Measurements from ENCODE around the gene KLHL22. TPM values are rescaled to one million over a fixed set of nuclear protein-coding genes. Genes with fewer than 3 reads are reported as not detected.

The KLHL22 gene
- polyA plus RNA-seq, 2 donors = 5.7 to 6.3 TPM

DNA sequence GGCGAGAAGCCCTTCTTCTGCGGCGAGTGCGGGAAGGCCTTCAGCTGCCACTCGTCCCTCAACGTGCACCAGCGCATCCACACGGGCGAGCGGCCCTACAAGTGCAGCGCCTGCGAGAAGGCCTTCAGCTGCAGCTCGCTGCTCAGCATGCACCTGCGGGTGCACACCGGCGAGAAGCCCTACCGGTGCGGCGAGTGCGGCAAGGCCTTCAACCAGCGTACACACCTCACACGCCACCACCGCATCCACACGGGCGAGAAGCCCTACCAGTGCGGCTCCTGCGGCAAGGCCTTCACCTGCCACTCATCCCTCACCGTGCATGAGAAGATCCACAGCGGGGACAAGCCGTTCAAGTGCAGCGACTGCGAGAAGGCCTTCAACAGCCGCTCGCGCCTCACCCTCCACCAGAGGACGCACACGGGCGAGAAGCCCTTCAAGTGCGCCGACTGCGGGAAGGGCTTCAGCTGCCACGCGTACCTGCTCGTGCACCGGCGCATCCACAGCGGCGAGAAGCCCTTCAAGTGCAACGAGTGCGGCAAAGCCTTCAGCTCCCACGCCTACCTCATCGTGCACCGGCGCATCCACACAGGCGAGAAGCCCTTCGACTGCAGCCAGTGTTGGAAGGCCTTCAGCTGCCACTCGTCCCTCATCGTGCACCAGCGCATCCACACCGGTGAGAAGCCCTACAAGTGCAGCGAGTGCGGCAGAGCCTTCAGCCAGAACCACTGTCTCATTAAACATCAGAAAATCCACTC, 89.5 kb downstream of the KLHL22 start:
- H3K4me1 ChIP-seq (ENCODE audit: control insufficient read depth in 2 of 2, insufficient read depth in 2 of 2, low read length in 1 of 2) = no peaks in the 10 kb centered on the region
- no peaks in the 10 kb centered on the region for H3K27me3 ChIP-seq (ENCODE audit: control insufficient read depth in 1 of 2, insufficient read depth in 2 of 2, low read length in 2 of 2)
- 93 to 95% methylated on average over 59 to 62 of the region's 62 CpGs for WGBS, 2 donors
- H3K9me3 ChIP-seq (ENCODE audit: control insufficient read depth in 2 of 2, insufficient read depth in 1 of 2, low read depth in 1 of 2, low read length in 1 of 2) = peaks cover 0 to 4% of the 10 kb centered on the region in 2 donors
- H3K4me3 ChIP-seq (ENCODE audit: low read depth in 1 of 2, low read length in 2 of 2) = no peak overlapping the region
- H3K27ac ChIP-seq (ENCODE audit: low read depth in 2 of 2, low read length in 1 of 2) = no peak overlapping the region
- peaks cover 0 to 20% of the 10 kb centered on the region in 2 donors for H3K36me3 ChIP-seq (ENCODE audit: control insufficient read depth in 2 of 2, insufficient read depth in 2 of 2, low read length in 1 of 2)

DNA sequence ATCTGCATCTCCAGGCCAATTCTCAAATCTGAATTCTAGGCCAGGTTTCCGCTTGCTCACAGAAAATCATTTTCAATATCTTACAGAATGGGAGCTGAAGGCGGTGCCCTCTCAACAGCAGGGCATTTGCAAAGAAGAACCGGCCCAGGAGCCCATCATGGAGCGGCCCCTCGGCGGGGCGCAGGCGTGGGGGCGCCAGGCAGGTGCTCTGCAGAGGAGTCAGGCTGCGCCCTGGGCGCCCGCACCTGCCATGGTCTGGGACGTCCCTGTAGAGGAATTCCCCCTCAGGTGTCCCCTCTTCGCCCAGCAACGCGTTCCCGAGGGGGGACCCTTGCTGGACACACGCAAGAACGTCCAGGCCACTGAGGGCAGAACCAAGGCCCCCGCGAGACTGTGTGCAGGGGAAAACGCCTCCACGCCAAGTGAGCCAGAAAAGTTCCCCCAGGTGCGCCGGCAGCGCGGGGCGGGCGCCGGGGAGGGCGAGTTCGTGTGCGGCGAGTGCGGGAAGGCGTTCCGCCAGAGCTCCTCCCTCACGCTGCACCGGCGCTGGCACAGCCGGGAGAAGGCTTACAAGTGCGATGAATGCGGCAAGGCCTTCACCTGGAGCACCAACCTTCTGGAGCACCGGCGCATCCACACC, 90.2 kb downstream of the KLHL22 start:
- WGBS, 2 donors = 96 to 98% methylated on average over 45 of the region's 45 CpGs
- peaks cover 0 to 20% of the 10 kb centered on the region in 2 donors for H3K36me3 ChIP-seq (ENCODE audit: control insufficient read depth in 2 of 2, insufficient read depth in 2 of 2, low read length in 1 of 2)
- H3K27me3 ChIP-seq (ENCODE audit: control insufficient read depth in 1 of 2, insufficient read depth in 2 of 2, low read length in 2 of 2) = no peaks in the 10 kb centered on the region

DNA sequence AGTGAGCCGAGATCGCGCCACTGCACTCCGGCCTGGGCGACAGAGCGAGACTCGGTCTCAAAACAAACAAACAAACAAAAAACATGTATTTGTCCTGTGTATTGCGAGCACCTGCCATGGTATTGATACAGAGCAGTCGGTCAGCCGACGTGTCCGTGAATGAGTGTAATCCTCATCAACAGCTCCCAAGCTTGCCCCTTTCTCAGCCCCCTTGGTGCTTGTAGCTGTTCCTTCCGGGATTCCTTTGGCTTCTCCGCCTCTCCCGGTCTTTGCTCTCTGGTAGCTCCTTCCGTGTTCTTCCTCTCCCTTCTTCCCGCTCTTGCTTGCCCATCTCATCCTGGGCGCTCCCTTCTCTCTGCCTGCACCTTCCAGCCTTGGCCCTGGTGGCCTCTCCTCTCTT, 90.7 kb downstream of the KLHL22 start:
- WGBS, 2 donors = 94% methylated on average over 18 of the region's 18 CpGs

More for the DNA sequence above, 90.2 kb downstream of the KLHL22 start:
- H3K4me1 ChIP-seq (ENCODE audit: control insufficient read depth in 2 of 2, insufficient read depth in 2 of 2, low read length in 1 of 2) = no peaks in the 10 kb centered on the region
- no peak overlapping the region for H3K27ac ChIP-seq (ENCODE audit: low read depth in 2 of 2, low read length in 1 of 2)
- H3K4me3 ChIP-seq (ENCODE audit: low read depth in 1 of 2, low read length in 2 of 2) = no peak overlapping the region
- peaks cover 0 to 4% of the 10 kb centered on the region in 2 donors for H3K9me3 ChIP-seq (ENCODE audit: control insufficient read depth in 2 of 2, insufficient read depth in 1 of 2, low read depth in 1 of 2, low read length in 1 of 2)

DNA sequence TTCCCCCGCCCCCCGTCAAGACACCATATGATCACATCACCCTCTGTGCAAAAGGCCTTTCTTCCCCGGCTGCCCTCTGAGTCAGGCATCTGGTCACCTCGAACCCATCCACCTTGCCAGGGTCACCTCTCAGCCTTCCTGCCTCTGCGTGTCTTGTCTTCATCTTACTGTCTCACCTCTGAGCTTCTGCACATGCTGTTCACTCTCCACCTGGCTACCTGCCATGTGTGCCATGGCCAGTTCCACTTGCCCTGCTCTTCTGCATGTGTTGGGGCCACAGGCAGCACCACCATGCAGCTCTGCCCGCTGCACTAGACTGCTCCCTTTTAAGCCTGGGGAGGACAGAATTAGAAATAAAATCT, 91.8 kb downstream of the KLHL22 start:
- peaks cover 0 to 20% of the 10 kb centered on the region in 2 donors for H3K36me3 ChIP-seq (ENCODE audit: control insufficient read depth in 2 of 2, insufficient read depth in 2 of 2, low read length in 1 of 2)
- 96 to 97% methylated on average over 6 of the region's 6 CpGs for WGBS, 2 donors

More for the DNA sequence above, 90.7 kb downstream of the KLHL22 start:
- H3K4me3 ChIP-seq (ENCODE audit: low read depth in 1 of 2, low read length in 2 of 2) = no peak overlapping the region
- H3K9me3 ChIP-seq (ENCODE audit: control insufficient read depth in 2 of 2, insufficient read depth in 1 of 2, low read depth in 1 of 2, low read length in 1 of 2) = peaks cover 0 to 4% of the 10 kb centered on the region in 2 donors
- H3K27me3 ChIP-seq (ENCODE audit: control insufficient read depth in 1 of 2, insufficient read depth in 2 of 2, low read length in 2 of 2) = no peaks in the 10 kb centered on the region
- no peak overlapping the region for H3K27ac ChIP-seq (ENCODE audit: low read depth in 2 of 2, low read length in 1 of 2)
- H3K4me1 ChIP-seq (ENCODE audit: control insufficient read depth in 2 of 2, insufficient read depth in 2 of 2, low read length in 1 of 2) = no peaks in the 10 kb centered on the region
- peaks cover 0 to 20% of the 10 kb centered on the region in 2 donors for H3K36me3 ChIP-seq (ENCODE audit: control insufficient read depth in 2 of 2, insufficient read depth in 2 of 2, low read length in 1 of 2)

DNA sequence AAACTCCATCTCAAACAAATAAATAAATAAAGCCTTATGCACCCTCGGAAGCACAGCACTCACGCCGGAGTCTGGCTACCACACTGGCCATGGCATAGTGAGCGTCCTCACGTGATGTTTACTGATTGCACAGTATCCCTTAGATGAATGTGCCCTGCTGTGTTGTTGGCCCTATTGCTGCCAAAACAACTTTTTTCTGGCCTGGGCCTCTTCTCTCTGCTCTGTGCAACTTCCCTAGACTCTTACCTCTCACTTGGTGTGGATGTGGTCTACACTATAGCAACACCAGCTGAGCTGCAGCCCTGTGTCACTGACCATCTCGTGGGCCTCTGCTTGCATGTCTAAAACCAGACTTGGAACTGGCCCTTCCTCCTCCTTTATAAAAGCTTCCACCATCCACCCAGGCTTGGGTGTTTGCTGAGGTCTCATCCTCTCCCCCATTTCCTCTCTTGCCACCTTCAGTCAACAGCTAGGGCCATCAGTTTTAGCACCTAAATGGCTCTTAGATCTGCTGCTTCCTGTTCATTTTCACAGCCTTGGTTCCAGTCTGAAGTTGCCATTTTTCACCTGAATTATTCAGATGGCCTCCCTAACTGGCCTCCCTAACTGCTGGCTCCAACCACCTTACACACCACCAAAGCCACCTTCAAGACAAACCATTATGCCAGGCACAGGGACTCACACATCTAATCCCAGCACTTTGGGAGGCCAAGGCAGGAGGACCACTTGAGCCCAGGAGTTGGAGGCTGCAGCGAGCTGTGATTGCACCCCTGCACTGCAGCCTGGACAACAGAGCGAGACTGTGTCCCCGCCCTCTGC, 92.4 kb downstream of the KLHL22 start:
- H3K4me3 ChIP-seq (ENCODE audit: low read depth in 1 of 2, low read length in 2 of 2) = no peak overlapping the region
- WGBS, 2 donors = 93 to 95% methylated on average over 9 of the region's 9 CpGs
- peaks cover 0 to 4% of the 10 kb centered on the region in 2 donors for H3K9me3 ChIP-seq (ENCODE audit: control insufficient read depth in 2 of 2, insufficient read depth in 1 of 2, low read depth in 1 of 2, low read length in 1 of 2)
- no peaks in the 10 kb centered on the region for H3K4me1 ChIP-seq (ENCODE audit: control insufficient read depth in 2 of 2, insufficient read depth in 2 of 2, low read length in 1 of 2)
- H3K27ac ChIP-seq (ENCODE audit: low read depth in 2 of 2, low read length in 1 of 2) = no peak overlapping the region
- peaks cover 0 to 20% of the 10 kb centered on the region in 2 donors for H3K36me3 ChIP-seq (ENCODE audit: control insufficient read depth in 2 of 2, insufficient read depth in 2 of 2, low read length in 1 of 2)
- H3K27me3 ChIP-seq (ENCODE audit: control insufficient read depth in 1 of 2, insufficient read depth in 2 of 2, low read length in 2 of 2) = no peaks in the 10 kb centered on the region

More for the DNA sequence above, 91.8 kb downstream of the KLHL22 start:
- H3K27me3 ChIP-seq (ENCODE audit: control insufficient read depth in 1 of 2, insufficient read depth in 2 of 2, low read length in 2 of 2) = no peaks in the 10 kb centered on the region
- H3K27ac ChIP-seq (ENCODE audit: low read depth in 2 of 2, low read length in 1 of 2) = no peak overlapping the region
- peaks cover 0 to 4% of the 10 kb centered on the region in 2 donors for H3K9me3 ChIP-seq (ENCODE audit: control insufficient read depth in 2 of 2, insufficient read depth in 1 of 2, low read depth in 1 of 2, low read length in 1 of 2)
- no peaks in the 10 kb centered on the region for H3K4me1 ChIP-seq (ENCODE audit: control insufficient read depth in 2 of 2, insufficient read depth in 2 of 2, low read length in 1 of 2)
- no peak overlapping the region for H3K4me3 ChIP-seq (ENCODE audit: low read depth in 1 of 2, low read length in 2 of 2)

DNA sequence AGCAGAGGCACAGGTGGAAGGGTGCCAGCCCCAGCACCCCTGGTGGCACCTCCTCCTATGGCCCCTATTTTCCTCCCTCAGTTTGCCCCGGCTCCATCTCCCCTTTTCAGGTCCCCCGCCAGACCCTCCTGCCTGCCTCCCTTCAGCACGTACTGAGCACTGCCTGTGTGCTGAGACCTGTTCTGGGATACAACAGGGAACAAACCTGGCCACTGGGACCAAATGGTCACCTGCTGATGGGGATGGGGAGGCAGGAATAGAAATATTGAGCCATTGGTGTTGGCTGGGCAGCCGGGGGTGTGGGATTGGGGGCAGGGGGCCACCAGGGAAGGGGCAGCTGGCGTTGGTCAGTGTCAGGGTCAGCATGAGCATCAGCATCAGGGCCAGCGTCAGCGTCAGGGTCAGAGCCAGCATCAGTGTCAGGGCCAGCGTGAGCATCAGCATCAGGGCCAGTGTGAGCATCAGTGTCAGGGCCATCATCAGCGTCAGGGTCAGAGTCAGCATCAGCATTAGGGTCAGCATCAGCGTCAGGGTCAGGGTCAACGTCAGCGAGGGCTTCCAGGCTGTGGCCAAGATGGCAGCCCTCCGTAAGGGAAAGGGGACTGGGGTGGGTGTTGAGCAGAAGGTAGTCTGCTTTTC, 94.1 kb downstream of the KLHL22 start:
- Histone ChIP-seq H3K27me3 (ENCODE audit: control insufficient read depth in 1 of 2, insufficient read depth in 2 of 2, low read length in 2 of 2) (no peaks in the 10 kb centered on the region), H3K36me3 (ENCODE audit: control insufficient read depth in 2 of 2, insufficient read depth in 2 of 2, low read length in 1 of 2) (peaks cover 0 to 18% of the 10 kb centered on the region in 2 donors), H3K9me3 (ENCODE audit: control insufficient read depth in 2 of 2, insufficient read depth in 1 of 2, low read depth in 1 of 2, low read length in 1 of 2) (peaks cover 0 to 4% of the 10 kb centered on the region in 2 donors), H3K4me3 (ENCODE audit: low read depth in 1 of 2, low read length in 2 of 2) (no peak overlapping the region), H3K4me1 (ENCODE audit: control insufficient read depth in 2 of 2, insufficient read depth in 2 of 2, low read length in 1 of 2) (no peaks in the 10 kb centered on the region), H3K27ac (ENCODE audit: low read depth in 2 of 2, low read length in 1 of 2) (no peak overlapping the region)
- WGBS, 2 donors = 95 to 96% methylated on average over 13 of the region's 13 CpGs

DNA sequence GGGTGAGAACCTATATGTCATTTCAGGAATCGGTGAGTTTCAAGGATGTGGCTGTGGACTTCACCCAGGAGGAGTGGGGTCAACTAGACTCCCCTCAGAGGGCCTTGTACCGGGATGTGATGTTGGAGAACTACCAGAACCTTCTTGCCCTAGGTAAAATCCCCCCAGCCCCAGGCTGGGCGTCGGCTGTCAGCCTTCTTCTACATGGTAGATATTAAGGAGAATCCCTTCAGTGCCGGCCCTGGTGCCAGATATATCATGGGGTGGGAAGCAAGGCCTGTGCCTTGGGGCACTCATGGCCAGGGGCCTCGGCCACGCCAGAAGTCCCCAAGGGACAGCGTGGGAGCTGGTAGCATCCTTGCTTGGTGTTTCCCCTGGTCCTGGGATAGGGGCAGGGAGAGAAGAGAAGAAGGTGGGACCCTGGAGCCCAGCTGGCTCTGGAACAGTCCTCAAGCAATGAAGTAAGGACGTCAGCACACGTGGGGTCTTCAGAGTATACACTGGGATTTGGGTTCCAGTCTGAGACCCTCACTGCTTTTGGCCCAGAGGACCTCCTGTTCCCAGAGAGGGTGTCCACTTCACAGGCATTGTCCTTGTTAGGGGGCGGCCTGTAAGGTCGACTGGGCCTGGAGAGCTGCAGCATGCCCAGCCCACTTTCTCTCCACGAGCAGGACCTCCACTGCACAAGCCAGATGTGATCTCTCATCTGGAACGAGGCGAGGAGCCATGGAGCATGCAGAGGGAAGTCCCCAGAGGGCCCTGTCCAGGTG, 94.8 kb downstream of the KLHL22 start:
- Histone ChIP-seq H3K36me3 (ENCODE audit: control insufficient read depth in 2 of 2, insufficient read depth in 2 of 2, low read length in 1 of 2) (peaks cover 0 to 11% of the 10 kb centered on the region in 2 donors), H3K4me1 (ENCODE audit: control insufficient read depth in 2 of 2, insufficient read depth in 2 of 2, low read length in 1 of 2) (no peaks in the 10 kb centered on the region), H3K27me3 (ENCODE audit: control insufficient read depth in 1 of 2, insufficient read depth in 2 of 2, low read length in 2 of 2) (no peaks in the 10 kb centered on the region), H3K9me3 (ENCODE audit: control insufficient read depth in 2 of 2, insufficient read depth in 1 of 2, low read depth in 1 of 2, low read length in 1 of 2) (no peaks in the 10 kb centered on the region), H3K27ac (ENCODE audit: low read depth in 2 of 2, low read length in 1 of 2) (no peak overlapping the region), H3K4me3 (ENCODE audit: low read depth in 1 of 2, low read length in 2 of 2) (no peak overlapping the region)
- WGBS, 2 donors = 91 to 95% methylated on average over 15 of the region's 15 CpGs

DNA sequence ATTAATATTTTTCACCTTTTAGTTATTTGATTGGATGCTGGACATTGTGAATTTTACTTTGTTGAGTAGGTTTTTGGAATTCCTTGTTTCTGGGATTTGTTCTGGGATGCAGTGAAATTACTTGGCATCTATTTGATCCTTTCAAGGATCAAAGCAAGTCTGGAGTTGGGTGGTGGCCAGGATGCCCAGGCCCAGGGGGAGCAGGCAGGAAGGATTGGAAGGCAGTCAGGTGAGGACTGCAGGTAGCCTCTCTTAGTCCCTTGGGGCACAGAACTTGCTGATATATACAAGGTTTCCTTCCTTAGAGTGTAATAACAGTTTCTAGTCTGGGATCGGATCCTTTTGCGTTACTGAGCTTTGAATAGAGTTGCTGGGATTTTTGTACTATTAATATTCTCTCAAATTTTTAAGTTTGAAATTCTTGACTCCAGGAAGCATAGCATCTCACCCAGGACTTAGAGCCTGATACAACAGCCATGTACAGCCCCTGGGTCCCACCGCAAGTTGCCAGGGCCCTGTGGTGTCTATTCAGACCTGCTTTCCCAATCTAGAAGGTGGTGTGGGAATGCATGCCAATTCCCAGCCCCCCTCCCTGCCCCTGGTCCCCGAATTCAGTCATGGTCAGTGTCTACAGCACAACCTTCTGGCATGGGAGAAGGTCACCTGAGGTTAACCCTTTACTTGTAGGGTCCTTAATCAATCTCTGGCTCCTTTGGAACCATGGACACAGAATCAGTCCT, 95.6 kb downstream of the KLHL22 start:
- WGBS, 2 donors = 65 to 81% methylated on average over 4 of the region's 4 CpGs
- Histone ChIP-seq H3K27me3 (ENCODE audit: control insufficient read depth in 1 of 2, insufficient read depth in 2 of 2, low read length in 2 of 2) (no peaks in the 10 kb centered on the region), H3K4me3 (ENCODE audit: low read depth in 1 of 2, low read length in 2 of 2) (no peak overlapping the region), H3K9me3 (ENCODE audit: control insufficient read depth in 2 of 2, insufficient read depth in 1 of 2, low read depth in 1 of 2, low read length in 1 of 2) (no peaks in the 10 kb centered on the region), H3K36me3 (ENCODE audit: control insufficient read depth in 2 of 2, insufficient read depth in 2 of 2, low read length in 1 of 2) (peaks cover 0 to 5% of the 10 kb centered on the region in 2 donors), H3K4me1 (ENCODE audit: control insufficient read depth in 2 of 2, insufficient read depth in 2 of 2, low read length in 1 of 2) (peaks cover 0 to 5% of the 10 kb centered on the region in 2 donors), H3K27ac (ENCODE audit: low read depth in 2 of 2, low read length in 1 of 2) (no peak overlapping the region)
